Keratinocyte (primary cell): ENCODE data around the gene CDC20.

ENCODE experiments used
- CTCF ChIP-seq, 3 experiments: IDR thresholded peaks in 1 of 3; conservative IDR thresholded peaks in 1 of 3; optimal IDR thresholded peaks in 1 of 3; 2 replicates in 2 of 3; 3 replicates in 1 of 3; pipeline versions ENCODE3 to v1.5.1; 2011; ENCODE audit warnings: low read length in 3 of 3, mild to moderate bottlenecking in 3 of 3, moderate library complexity in 2 of 3, control low read depth in 1 of 3, inconsistent platforms in 1 of 3; ENCODE audit not compliant: insufficient read depth in 2 of 3; ENCODE audit errors: extremely low read depth in 1 of 3
- EZH2 ChIP-seq: IDR thresholded peaks from one replicate; pipeline ENCODE4 v1.6.1; 2012; ENCODE audit warnings: inconsistent platforms, mild to moderate bottlenecking, low read length, moderate library complexity

- TF ChIP-seq EZH2 (no peak), CTCF (optimal IDR thresholded peaks at IDR 0.05 in 1 of 3, IDR thresholded peaks at IDR 0.05 in 1 of 3, conservative IDR thresholded peaks at IDR 0.05 in 1 of 3; ENCODE audit: extremely low read depth in 1 of 3, insufficient read depth in 2 of 3, low read length in 3 of 3) (no peak)
Observed at GRCh38 chr1:43312663-43313515, 45.9 kb upstream of the CDC20 start.
